Mammary microvascular endothelial cell (primary cell): ENCODE results near the gene ODAPH. TPM values are rescaled to one million over a fixed set of nuclear protein-coding genes. Genes with fewer than 3 reads are reported as not detected.

Experiments
- total RNA-seq: library from RNA; depleted of rRNA; stranded (reverse); fragments of >200 nt; gene quantifications from 2 replicates; pipeline ENCODE4 v1.2.3, GENCODE V29; 2015

Gene ODAPH
- not detected in 2 replicates for total RNA-seq

GRCh38 chr4:75555294-75556164, at the start of gene ODAPH:
TSS of gene ODAPH (plus strand) at chr4:75556066. CDS start at chr4:75556083, 17 bp downstream.

GRCh38 chr4:75514131-75514948, 41.5 kb upstream of the ODAPH start, which contains the start of the genes RCHY1 and THAP6:
TSS of gene RCHY1 (minus strand) at chr4:75514403. CDS start at chr4:75514286, 117 bp downstream.
TSS of gene THAP6 (plus strand) at chr4:75514473. CDS start at chr4:75515453, 980 bp downstream.

Other genes with a start within 250 kb of the ODAPH start
- gene RCHY1, start 41.7 kb upstream of the ODAPH start, total RNA-seq = 11.7 and 15.7 TPM in 2 replicates
- 2.5 and 4.9 TPM in 2 replicates for gene THAP6, start 41.6 kb upstream of the ODAPH start, total RNA-seq
- gene CDKL2, start 74.5 kb downstream of the ODAPH start, total RNA-seq = 0.15 TPM in 1 of 2 replicates, not detected in the other
- gene G3BP2, start 117.3 kb downstream of the ODAPH start, total RNA-seq = 104 and 136 TPM in 2 replicates
- gene USO1, start 168.5 kb downstream of the ODAPH start, total RNA-seq = 47.6 and 52.8 TPM in 2 replicates